HepG2 (cell line): ENCODE data around the gene ARHGEF39. TPM values are rescaled to one million over a fixed set of nuclear protein-coding genes. Genes with fewer than 3 reads are reported as not detected.

ENCODE experiments used
- ATAC-seq: fragments of 200-7000 bp; cut with Tn5 transposase; 3 replicates; pipeline ENCODE4 v1.9.1; 2020; ENCODE audit warnings: mild to moderate bottlenecking, moderate library complexity
- BruUV-seq: library from RNA; stranded (reverse); fragments of 400-500 nt; replicated peaks from 2 replicates; lab custom pipeline; 2021; lab: Mats Ljungman, UMichigan
- CTCF ChIA-PET: fragments of 300-600 bp; formaldehyde crosslinking; extraction: SDS; loops from one replicate; lab custom pipeline; 2021; ENCODE audit warnings: low total read pairs, inconsistent platforms, low intra/inter-chr PET ratio; lab: Yijun Ruan, JAX
- POLR2A ChIA-PET: fragments of 350-600 bp; sonication (Branson Sonifier 250); formaldehyde crosslinking; loops from one replicate; lab custom pipeline; 2020; ENCODE audit warnings: antibody characterized with exemption, inconsistent platforms; lab: Yijun Ruan, JAX
- DNase-seq: peaks from one replicate; pipeline ENCODE4 v3.0.0-alpha.2; 2015; ENCODE audit warnings: low spot score
- FAIRE-seq: peaks from 3 replicates; lab custom pipeline; 2011; peaks lifted over from hg19 to GRCh38; lab: Jason Lieb, UNC
- H2AFZ ChIP-seq: one replicate; pipeline ENCODE4 v1.6.1; 2011; ENCODE audit warnings: low read length, inconsistent platforms
- H3K27ac ChIP-seq: fragments of 300-600 bp; 3 replicates; pipeline ENCODE4 v1.8.0; 2011; ENCODE audit warnings: mixed run types, mild to moderate bottlenecking, mixed read lengths, low read length, inconsistent platforms; ENCODE audit not compliant: insufficient read depth; ENCODE audit errors: extremely low read length
- H3K27me3 ChIP-seq, 2 experiments: fragments of 200-600 bp in 1 of 2; 2 replicates in 1 of 2; 3 replicates in 1 of 2; pipeline versions ENCODE4 v1.6.0 to v1.8.0; 2011; ENCODE audit warnings: low read length in 2 of 2, mild to moderate bottlenecking in 2 of 2, moderate library complexity in 2 of 2, inconsistent platforms in 1 of 2; ENCODE audit not compliant: insufficient read depth in 2 of 2, control insufficient read depth in 1 of 2
- H3K36me3 ChIP-seq, 2 experiments: fragments of 200-600 bp in 1 of 2; replicated peaks in 1 of 2; 2 replicates in 1 of 2; 3 replicates in 1 of 2; pipeline versions ENCODE4 v1.5.1 to v1.8.0; 2011; ENCODE audit warnings: low read length in 2 of 2, inconsistent platforms in 1 of 2; ENCODE audit not compliant: insufficient read depth in 2 of 2, control insufficient read depth in 1 of 2
- H3K4me1 ChIP-seq: 2 replicates; pipeline ENCODE4 v1.5.1; 2012; ENCODE audit warnings: low read length, inconsistent platforms; ENCODE audit not compliant: insufficient read depth
- H3K4me2 ChIP-seq: 2 replicates; pipeline ENCODE4 v1.6.0; 2011; ENCODE audit warnings: low read depth, low read length, inconsistent platforms
- H3K4me3 ChIP-seq, 3 experiments: fragments of 200-600 bp in 1 of 3; sonication (generic), shearing (Covaris generic) in 1 of 3; replicated peaks in 1 of 3; 2 replicates each; pipeline ENCODE4 v1.5.1; 2011 to 2016; ENCODE audit warnings: low read length in 3 of 3, inconsistent platforms in 2 of 3, low read depth in 2 of 3, mild to moderate bottlenecking in 2 of 3, control low read depth in 1 of 3, mixed read lengths in 1 of 3; ENCODE audit not compliant: insufficient read depth in 1 of 3
- H3K79me2 ChIP-seq: one replicate; pipeline ENCODE4 v1.6.1; 2011; ENCODE audit warnings: low read length, inconsistent platforms; ENCODE audit not compliant: insufficient read depth
- H3K9ac ChIP-seq: 2 replicates; pipeline ENCODE4 v1.6.0; 2011; ENCODE audit warnings: mild to moderate bottlenecking, low read depth, low read length, inconsistent platforms; ENCODE audit not compliant: insufficient read depth
- H3K9me3 ChIP-seq: 2 replicates; pipeline ENCODE4 v1.5.1; 2012; ENCODE audit warnings: mild to moderate bottlenecking, low read length
- H4K20me1 ChIP-seq: 2 replicates; pipeline ENCODE4 v1.6.0; 2011; ENCODE audit warnings: inconsistent platforms, mild to moderate bottlenecking, low read length, moderate library complexity; ENCODE audit not compliant: insufficient read depth
- ATF7-NPFF ChIP-seq: sonication (generic); formaldehyde crosslinking; IDR thresholded peaks from 2 replicates; pipeline ENCODE4 v1.8.1; 2023; ENCODE audit warnings: mild to moderate bottlenecking, low read depth, missing genetic modification reagents, moderate library complexity
- CHD4 ChIP-seq: fragments of 200-600 bp; sonication (generic); IDR thresholded peaks from 2 replicates; pipeline ENCODE4 v1.7.0; 2017; ENCODE audit warnings: mild to moderate bottlenecking, low read length, borderline replicate concordance
- GLI4 ChIP-seq: sonication (generic); formaldehyde crosslinking; IDR thresholded peaks from 2 replicates; pipeline ENCODE4 v1.5.1; 2020; ENCODE audit warnings: missing genetic modification reagents, mild to moderate bottlenecking, moderate library complexity, borderline replicate concordance
- HCFC1 ChIP-seq: fragments of 150-350 bp; IDR thresholded peaks from 2 replicates; pipeline ENCODE4 v1.6.1; 2014; ENCODE audit warnings: low read depth, low read length
- HNRNPUL1 ChIP-seq: fragments of 200-400 bp; formaldehyde crosslinking; IDR thresholded peaks from 2 replicates; pipeline ENCODE4 v1.6.1; 2017; ENCODE audit warnings: low read depth, mild to moderate bottlenecking, low read length, moderate library complexity
- HOXA9 ChIP-seq: sonication (generic); formaldehyde crosslinking; IDR thresholded peaks from 2 replicates; pipeline ENCODE4 v1.8.1; 2022; ENCODE audit warnings: missing genetic modification reagents, mild to moderate bottlenecking, moderate library complexity, borderline replicate concordance
- RBM22 ChIP-seq: fragments of 200-400 bp; formaldehyde crosslinking; optimal IDR thresholded peaks from 2 replicates; pipeline ENCODE3; 2017; ENCODE audit warnings: mild to moderate bottlenecking, low read length, moderate library complexity
- SSRP1 ChIP-seq: IDR thresholded peaks from 2 replicates; pipeline ENCODE4 v1.6.1; 2016; ENCODE audit warnings: control low read depth
- YEATS4 ChIP-seq: sonication (generic); formaldehyde crosslinking; IDR thresholded peaks from 2 replicates; pipeline ENCODE4 v1.4.0; 2020; ENCODE audit warnings: missing genetic modification reagents, borderline replicate concordance
- ZBTB3 ChIP-seq: sonication (generic); formaldehyde crosslinking; IDR thresholded peaks from 2 replicates; pipeline ENCODE4 v1.4.0; 2020; ENCODE audit warnings: low read depth, mild to moderate bottlenecking, moderate library complexity, missing genetic modification reagents, borderline replicate concordance
- ZNF280D ChIP-seq: sonication (generic); formaldehyde crosslinking; IDR thresholded peaks from 2 replicates; pipeline ENCODE4 v1.5.1; 2020; ENCODE audit warnings: mild to moderate bottlenecking, missing genetic modification reagents
- ZNF782 ChIP-seq: sonication (generic); formaldehyde crosslinking; IDR thresholded peaks from 2 replicates; pipeline ENCODE4 v1.4.0; 2020; ENCODE audit warnings: missing genetic modification reagents, mild to moderate bottlenecking, borderline replicate concordance
- ZSCAN9 ChIP-seq: IDR thresholded peaks from 2 replicates; pipeline ENCODE4 v1.6.1; 2016; ENCODE audit warnings: borderline replicate concordance
- WGBS: methylation state at CpG from one replicate; pipeline ENCODE4 v1.1.6; 2017; ENCODE audit warnings: low lambda C conversion rate; 5-methylcytosine and 5-hydroxymethylcytosine counted together
- in situ Hi-C: cut with HindIII; loops from 2 replicates; pipeline ENCODE4 v1.10.0; 2017; ENCODE audit warnings: low pct_unique_long_range_greater_than_20kb; ENCODE audit not compliant: extremely low pct_ligation_motif_present
- intact Hi-C: fragments of 100-400 bp; cut with micrococcal nuclease; formaldehyde crosslinking; loops from one replicate; pipeline ENCODE4 v1.10.0; 2022; ENCODE audit not compliant: unreplicated experiment
- polyA plus RNA-seq, 8 experiments: library from polyadenylated mRNA; depleted of rRNA in 3 of 8; stranded (reverse) in 7 of 8; unstranded in 1 of 8; fragments of >200 nt; fragmentation: Illumina TruSeq in 4 of 8; extraction: Trizol in 4 of 8; gene quantifications; 2 replicates each; pipeline versions ENCODE4 v1.2.1 to v1.2.3, GENCODE V29; 2011 to 2016; ENCODE audit warnings: low read depth in 4 of 8, missing spikeins in 1 of 8, mixed read lengths in 1 of 8; ENCODE audit not compliant: insufficient read depth in 1 of 8
- total RNA-seq, 5 experiments: library from RNA; depleted of rRNA; stranded (reverse); fragments of >200 nt; fragmentation: Illumina TruSeq; extraction: Trizol; gene quantifications; 2 replicates each; pipeline ENCODE4 v1.2.3, GENCODE V29; 2016; ENCODE audit warnings: low read depth in 1 of 5

ARHGEF39 gene
- total and polyA plus RNA-seq, 2 of the 13 experiments (the other 11 are each of a cell fraction or from before 2014, with no cell fraction given): 11.2 to 12.3 TPM

- no TSS peak for BruUV-seq
- DNase-seq: no peak
- no peaks in the 10 kb centered on the region for H3K79me2 ChIP-seq
- peaks cover 5% of the 10 kb centered on the region; the same call in 1 of the 2 replicates for H3K4me1 ChIP-seq
- CTCF ChIA-PET: no interaction called here
- H3K9ac ChIP-seq: no peak overlapping the region
- no peak overlapping the region for H2AFZ ChIP-seq
- no peaks in the 10 kb centered on the region for H3K9me3 ChIP-seq
- H4K20me1 ChIP-seq: no peaks in the 10 kb centered on the region
- POLR2A ChIA-PET: interaction anchor here (0.8 to 1.4 kb wide), 4 partner anchors 10 to 21 kb away, joined by 3 read pairs; no protein-coding TSS in a partner anchor
- no peaks in the 10 kb centered on the region for H3K36me3 ChIP-seq
- H3K27ac ChIP-seq: no peak overlapping the region
- intact Hi-C loops: no loop called here
- no peak overlapping the region for H3K4me3 ChIP-seq
- H3K27me3 ChIP-seq: no peaks in the 10 kb centered on the region
- no peak for FAIRE-seq
- in situ Hi-C loops: no loop called here
- TF ChIP-seq SSRP1 (CRISPR knock-in tag): no peak
- TF ChIP-seq GLI4: no peak
- TF ChIP-seq ZBTB3: no peak
- no peak for TF ChIP-seq HNRNPUL1
- TF ChIP-seq ZSCAN9 (CRISPR knock-in tag): no peak
- TF ChIP-seq ATF7-NPFF: no peak
- TF ChIP-seq RBM22: no peak
- no peak for TF ChIP-seq CHD4
- no peak for TF ChIP-seq ZNF782 (CRISPR knock-in tag)
- no peak for TF ChIP-seq HOXA9 (CRISPR knock-in tag)
- no peak for TF ChIP-seq ZNF280D (CRISPR knock-in tag)
- no peak for TF ChIP-seq HCFC1
- TF ChIP-seq YEATS4: no peak
- no peak overlapping the region for H3K4me2 ChIP-seq
- ATAC-seq: no peak
- WGBS: 89% methylated on average over 6 of the region's 8 CpGs
These were observed 14.9 kb upstream of the ARHGEF39 start for GRCh38 chr9:35679766-35680330.
